HL-60 (cell line): ENCODE results near the gene MTMR4.

Source experiments
- CTCF ChIP-seq: IDR thresholded peaks from one replicate; pipeline ENCODE4 v1.5.1; 2011; ENCODE audit warnings: low read length, control low read depth, inconsistent platforms; ENCODE audit not compliant: insufficient read depth
- GABPA ChIP-seq: IDR thresholded peaks from 2 replicates; pipeline ENCODE4 v1.6.1; 2012; ENCODE audit warnings: low read depth

- TF ChIP-seq GABPA (no peak), CTCF (no peak)
These were observed 22.8 kb upstream of the MTMR4 start for GRCh38 chr17:58537266-58537665.
